ENCODE data around the gene VDR. TPM values are rescaled to one million over a fixed set of nuclear protein-coding genes. Genes with fewer than 3 reads are reported as not detected.

VDR gene
- total RNA-seq, 6 experiments from 2014 or later = 8.4 to 14.8 (median 10.1) TPM

GRCh38 chr12:47819896-47820630 is 84.7 kb downstream of the VDR start, which contains the start of gene HDAC7:
Gene HDAC7, minus strand, starts transcription at chr12:47819903. Its CDS starts 118 bp downstream, at chr12:47819785.
- peaks cover 3% of the 10 kb centered on the region; the same call in 1 of the 2 replicates for H3K27me3 Mint-ChIP-seq (ENCODE audit: insufficient read depth)
- H3K4me3 Mint-ChIP-seq = peak within 1 kb of the TSS; percentile 94
- no peaks in the 10 kb centered on the region for H3K9me3 Mint-ChIP-seq
- H3K36me3 Mint-ChIP-seq (ENCODE audit: low read depth) = peaks cover 20% of the 10 kb centered on the region
- TF ChIP-seq CTCF (IDR thresholded peaks at IDR 0.05) = no peak
- DNase-seq = peak; percentile 54
- H3K4me1 Mint-ChIP-seq (ENCODE audit: low read depth) = peaks cover 78% of the 10 kb centered on the region
- peak within 1 kb of the TSS; percentile 99 for H3K27ac Mint-ChIP-seq

GRCh38 chr12:47819138-47819895 is 85.5 kb downstream of the VDR start:
- DNase-seq = no peak
- peaks cover 3% of the 10 kb centered on the region; the same call in 1 of the 2 replicates for H3K27me3 Mint-ChIP-seq (ENCODE audit: insufficient read depth)
- H3K4me1 Mint-ChIP-seq (ENCODE audit: low read depth) = peaks cover 78% of the 10 kb centered on the region
- H3K36me3 Mint-ChIP-seq (ENCODE audit: low read depth) = peaks cover 25% of the 10 kb centered on the region
- TF ChIP-seq CTCF (IDR thresholded peaks at IDR 0.05) = peak; percentile 57; the same call in 1 of the 2 replicates
- peak overlapping the region; percentile 94 for H3K4me3 Mint-ChIP-seq
- H3K27ac Mint-ChIP-seq = peak overlapping the region; percentile 90
- no peaks in the 10 kb centered on the region for H3K9me3 Mint-ChIP-seq

DNA sequence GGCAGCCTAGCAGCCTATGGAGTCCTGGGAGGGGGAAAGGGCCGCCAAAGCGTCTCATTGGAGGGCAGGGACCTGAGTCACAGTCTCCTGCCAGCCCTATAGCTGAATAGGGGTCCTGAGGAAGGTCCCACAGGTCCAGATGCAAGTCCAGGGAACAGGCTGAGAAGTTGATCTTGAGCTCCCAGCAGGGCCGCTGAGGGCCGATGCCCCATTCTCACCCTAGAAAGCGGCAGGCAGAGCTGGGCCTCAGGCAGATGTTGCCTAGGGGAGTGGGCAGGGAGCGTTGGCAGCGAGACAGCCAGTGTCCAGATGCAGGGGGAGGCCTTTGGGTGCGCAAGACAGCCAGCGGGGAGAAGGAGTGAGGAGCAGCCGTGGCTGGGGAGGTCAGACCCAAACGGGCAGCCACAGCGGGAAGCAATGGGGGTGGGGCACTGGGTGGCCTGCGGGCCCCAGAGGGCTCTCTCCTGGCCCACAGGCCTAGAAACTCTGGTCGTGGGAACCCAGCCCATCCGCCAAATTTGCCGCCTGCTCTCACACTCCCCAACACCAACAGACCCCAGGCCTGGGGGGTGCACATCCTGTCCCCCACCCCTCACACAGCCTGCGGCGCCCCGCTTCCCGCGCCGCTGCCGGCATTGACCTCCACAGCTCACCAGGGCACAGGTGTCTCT is 86.2 kb downstream of the VDR start:
- Mint-ChIP-seq H3K9me3 (no peaks in the 10 kb centered on the region), H3K27me3 (ENCODE audit: insufficient read depth) (peaks cover 4% of the 10 kb centered on the region; the same call in 1 of the 2 replicates), H3K4me1 (ENCODE audit: low read depth) (peaks cover 78% of the 10 kb centered on the region), H3K27ac (peak overlapping the region; percentile 90), H3K36me3 (ENCODE audit: low read depth) (peaks cover 25% of the 10 kb centered on the region), H3K4me3 (peak overlapping the region; percentile 94)
- TF ChIP-seq CTCF (IDR thresholded peaks at IDR 0.05) = no peak
- DNase-seq = peak; percentile 46

DNA sequence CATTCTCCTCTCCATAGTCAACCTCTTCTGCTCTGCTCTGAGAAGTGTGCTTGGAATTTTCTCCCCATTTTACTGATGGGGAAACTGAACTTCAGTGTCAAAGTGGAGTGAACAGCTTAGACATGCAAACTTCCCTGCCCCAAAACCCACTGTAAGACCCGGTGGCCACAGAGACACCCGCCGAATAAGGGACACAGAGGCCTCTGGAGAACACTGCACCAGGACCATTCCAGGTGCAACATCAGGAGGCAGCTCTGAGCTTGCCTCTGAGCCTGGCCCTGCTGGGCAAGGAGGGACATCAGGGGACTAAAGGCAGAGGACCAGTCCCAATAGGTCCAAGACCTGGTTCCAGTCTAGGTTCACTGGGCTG is 86.8 kb downstream of the VDR start:
- no peak for TF ChIP-seq CTCF (IDR thresholded peaks at IDR 0.05)
- Mint-ChIP-seq H3K9me3 (no peaks in the 10 kb centered on the region), H3K36me3 (ENCODE audit: low read depth) (peaks cover 25% of the 10 kb centered on the region), H3K4me3 (peak overlapping the region; percentile 94), H3K27me3 (ENCODE audit: insufficient read depth) (peaks cover 4% of the 10 kb centered on the region; the same call in 1 of the 2 replicates), H3K4me1 (ENCODE audit: low read depth) (peaks cover 78% of the 10 kb centered on the region), H3K27ac (peak overlapping the region; percentile 90)
- no peak for DNase-seq

DNA sequence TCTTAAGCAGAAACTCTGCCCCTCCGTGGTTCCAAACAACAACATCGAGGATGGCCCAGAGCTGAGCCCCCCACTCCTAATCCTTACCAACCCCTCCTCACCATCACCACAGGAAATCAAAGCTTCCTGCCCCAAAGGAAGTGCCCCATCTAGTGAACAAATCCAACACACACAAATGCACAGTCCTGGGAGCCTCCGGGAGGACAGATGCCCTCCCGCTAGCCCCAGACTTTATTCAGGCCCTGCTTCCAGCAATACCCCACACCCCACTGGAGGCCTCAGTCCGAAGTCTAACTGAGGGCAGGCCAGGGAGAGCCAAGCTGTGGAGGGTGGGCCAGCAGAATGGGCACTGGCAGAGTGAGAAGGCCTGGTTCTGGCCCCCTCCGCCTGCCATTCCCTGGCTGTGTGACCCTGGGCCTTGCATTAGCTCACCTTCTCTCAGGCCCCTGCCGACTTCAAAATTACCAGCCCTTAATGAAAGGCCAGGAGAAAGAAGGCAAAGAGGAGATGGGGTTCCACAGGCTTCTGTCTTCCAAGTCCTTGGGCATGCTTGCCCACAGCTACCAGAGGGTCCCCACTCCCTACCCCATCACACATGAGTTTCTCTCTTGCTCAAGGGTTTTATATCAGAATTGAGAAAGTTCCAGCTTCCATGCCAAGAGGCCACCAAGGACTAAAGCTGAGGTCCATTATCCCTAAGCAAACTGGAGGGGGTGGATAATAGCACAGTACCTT is 87.4 kb downstream of the VDR start:
- peak; percentile 70 for TF ChIP-seq CTCF (IDR thresholded peaks at IDR 0.05)
- Mint-ChIP-seq H3K4me1 (ENCODE audit: low read depth) (peaks cover 76% of the 10 kb centered on the region), H3K36me3 (ENCODE audit: low read depth) (peaks cover 25% of the 10 kb centered on the region), H3K27ac (peak overlapping the region; percentile 90), H3K4me3 (peak overlapping the region; percentile 94), H3K9me3 (no peaks in the 10 kb centered on the region), H3K27me3 (ENCODE audit: insufficient read depth) (peaks cover 4% of the 10 kb centered on the region; the same call in 1 of the 2 replicates)
- peak; percentile 18 for DNase-seq
